H9 (cell line): ENCODE data around the gene PATL1. TPM values are rescaled to one million over a fixed set of nuclear protein-coding genes. Genes with fewer than 3 reads are reported as not detected.
A peak's percentile ranks its signal among the peaks of the same experiment; 100 is the strongest.

Source experiments
- DNase-seq: peaks from one replicate; pipeline ENCODE4 v3.0.0-alpha.2; 2017
- H2AFZ ChIP-seq: one replicate; pipeline ENCODE4 v1.6.1; 2013; ENCODE audit warnings: mild to moderate bottlenecking, low read length, control low read depth, moderate library complexity
- H2AK5ac ChIP-seq: 2 replicates; pipeline ENCODE4 v1.6.1; 2013; ENCODE audit warnings: low read length, control low read depth, mixed read lengths; ENCODE audit not compliant: insufficient read length
- H2BK120ac ChIP-seq: one replicate; pipeline ENCODE4 v1.6.1; 2013; ENCODE audit warnings: low read depth, mild to moderate bottlenecking, low read length, control low read depth, inconsistent platforms; ENCODE audit not compliant: poor library complexity, severe bottlenecking
- H2BK12ac ChIP-seq: 2 replicates; pipeline ENCODE4 v1.6.1; 2013; ENCODE audit warnings: low read length, control low read depth, mixed read lengths, low read depth; ENCODE audit not compliant: insufficient read length
- H2BK15ac ChIP-seq: 2 replicates; pipeline ENCODE4 v1.6.1; 2013; ENCODE audit warnings: low read depth, low read length, control low read depth
- H2BK20ac ChIP-seq: one replicate; pipeline ENCODE4 v1.6.1; 2013; ENCODE audit warnings: low read depth, mild to moderate bottlenecking, low read length, control low read depth, inconsistent platforms; ENCODE audit not compliant: poor library complexity, severe bottlenecking
- H2BK5ac ChIP-seq: 2 replicates; pipeline ENCODE4 v1.6.1; 2013; ENCODE audit warnings: low read length, control low read depth, mixed read lengths; ENCODE audit not compliant: insufficient read length
- H3K14ac ChIP-seq: 2 replicates; pipeline ENCODE4 v1.6.1; 2013; ENCODE audit warnings: low read length, control low read depth; ENCODE audit not compliant: insufficient read depth
- H3K18ac ChIP-seq: 2 replicates; pipeline ENCODE4 v1.6.1; 2013; ENCODE audit warnings: low read depth, mild to moderate bottlenecking, mixed read lengths, low read length, control low read depth; ENCODE audit not compliant: insufficient read length
- H3K23ac ChIP-seq: 2 replicates; pipeline ENCODE4 v1.6.1; 2013; ENCODE audit warnings: low read length, control low read depth, mixed read lengths, low read depth; ENCODE audit not compliant: insufficient read length
- H3K23me2 ChIP-seq: 2 replicates; pipeline ENCODE4 v1.6.1; 2013; ENCODE audit warnings: low read depth, mild to moderate bottlenecking, mixed read lengths, low read length, control low read depth; ENCODE audit not compliant: insufficient read length, poor library complexity, severe bottlenecking
- H3K27ac ChIP-seq: 2 replicates; pipeline ENCODE4 v1.5.1; 2013; ENCODE audit warnings: low read length, control low read depth, mixed read lengths, low read depth; ENCODE audit not compliant: insufficient read length
- H3K27me3 ChIP-seq: 2 replicates; pipeline ENCODE4 v1.6.1; 2013; ENCODE audit warnings: low read length, control low read depth, inconsistent platforms; ENCODE audit not compliant: insufficient read depth
- H3K4ac ChIP-seq: 2 replicates; pipeline ENCODE4 v1.6.1; 2013; ENCODE audit warnings: low read depth, mild to moderate bottlenecking, control low read depth, inconsistent platforms, low read length, moderate library complexity
- H3K4me1 ChIP-seq: 2 replicates; pipeline ENCODE4 v1.6.1; 2013; ENCODE audit warnings: low read length, control low read depth, inconsistent platforms; ENCODE audit not compliant: insufficient read depth
- H3K4me2 ChIP-seq: 2 replicates; pipeline ENCODE4 v1.6.1; 2013; ENCODE audit warnings: low read length, control low read depth, mixed read lengths; ENCODE audit not compliant: insufficient read length, insufficient read depth
- H3K56ac ChIP-seq: 2 replicates; pipeline ENCODE4 v1.6.1; 2013; ENCODE audit warnings: low read depth, mild to moderate bottlenecking, mixed read lengths, low read length, control low read depth; ENCODE audit not compliant: insufficient read length
- H3K79me1 ChIP-seq: 2 replicates; pipeline ENCODE4 v1.6.1; 2013; ENCODE audit warnings: low read depth, mild to moderate bottlenecking, moderate library complexity, low read length, control low read depth, inconsistent platforms; ENCODE audit not compliant: insufficient read depth, poor library complexity, severe bottlenecking
- H3K79me2 ChIP-seq: 2 replicates; pipeline ENCODE4 v1.6.1; 2013; ENCODE audit warnings: low read length, control low read depth, inconsistent platforms; ENCODE audit not compliant: insufficient read depth
- H3K9ac ChIP-seq: 2 replicates; pipeline ENCODE4 v1.6.1; 2013; ENCODE audit warnings: low read length, control low read depth, mixed read lengths; ENCODE audit not compliant: insufficient read length; ENCODE audit errors: extremely low read depth
- H3K9me3 ChIP-seq: one replicate; pipeline ENCODE4 v1.6.1; 2013; ENCODE audit warnings: low read depth, low read length, inconsistent platforms; ENCODE audit not compliant: control insufficient read depth
- H3T11ph ChIP-seq: one replicate; pipeline ENCODE4 v1.6.1; 2013; ENCODE audit warnings: mild to moderate bottlenecking, low read length, control low read depth, inconsistent platforms
- H4K20me1 ChIP-seq: one replicate; pipeline ENCODE4 v1.6.1; 2013; ENCODE audit not compliant: control insufficient read depth, insufficient read length, insufficient read depth
- H4K5ac ChIP-seq: 2 replicates; pipeline ENCODE4 v1.6.1; 2013; ENCODE audit warnings: low read depth, mild to moderate bottlenecking, mixed read lengths, low read length, control low read depth; ENCODE audit not compliant: insufficient read length
- H4K8ac ChIP-seq: replicated peaks from 2 replicates; pipeline ENCODE4 v1.6.1; 2013; ENCODE audit warnings: low read length, control low read depth, mixed read lengths, low read depth; ENCODE audit not compliant: insufficient read length
- H4K91ac ChIP-seq: 2 replicates; pipeline ENCODE4 v1.6.1; 2013; ENCODE audit warnings: low read depth, mild to moderate bottlenecking, moderate library complexity, mixed read lengths, low read length, control low read depth; ENCODE audit not compliant: insufficient read length
- H3K27ac Mint-ChIP-seq, 3 experiments: 2 replicates in 2 of 3; 3 replicates in 1 of 3; pipeline ENCODE4 v1.8.0; 2020 to 2021; ENCODE audit warnings: mixed read lengths in 3 of 3, mild to moderate bottlenecking in 1 of 3, moderate library complexity in 1 of 3
- H3K27me3 Mint-ChIP-seq: 2 replicates; pipeline ENCODE4 v1.8.0; 2021; ENCODE audit warnings: low read depth, mild to moderate bottlenecking, moderate library complexity, mixed read lengths
- H3K36me3 Mint-ChIP-seq, 3 experiments: 2 replicates in 2 of 3; 3 replicates in 1 of 3; pipeline ENCODE4 v1.8.0; 2020 to 2021; ENCODE audit warnings: low read depth in 3 of 3, mixed read lengths in 3 of 3; ENCODE audit not compliant: insufficient read depth in 1 of 3
- H3K4me1 Mint-ChIP-seq, 2 experiments: 2 replicates each; pipeline ENCODE4 v1.8.0; 2020; ENCODE audit warnings: mixed read lengths in 2 of 2
- H3K4me3 Mint-ChIP-seq, 2 experiments: 2 replicates in 1 of 2; 3 replicates in 1 of 2; pipeline ENCODE4 v1.8.0; 2020 to 2021; ENCODE audit warnings: mild to moderate bottlenecking in 2 of 2, mixed read lengths in 2 of 2, moderate library complexity in 1 of 2
- H3K9me3 Mint-ChIP-seq, 2 experiments: 2 replicates in 1 of 2; 3 replicates in 1 of 2; pipeline ENCODE4 v1.8.0; 2020; ENCODE audit warnings: mild to moderate bottlenecking in 2 of 2, mixed read lengths in 2 of 2, moderate library complexity in 1 of 2
- WGBS: extraction: QIAGEN DNeasy Blood & Tissue Kit; methylation state at CpG from one replicate; pipeline ENCODE4 v1.1.7; 2013; ENCODE audit warnings: missing lambda C conversion rate, low lambda C conversion rate, mixed read lengths; ENCODE audit not compliant: insufficient read length; ENCODE audit errors: extremely low coverage; 5-methylcytosine and 5-hydroxymethylcytosine counted together
- total RNA-seq: library from RNA; stranded (reverse); gene quantifications from 2 replicates; pipeline ENCODE4 v1.2.1, GENCODE V29; 2021
- TF ChIP-seq, protein P1 (sequence below): fragments of 200-600 bp; sonication (generic); conservative IDR thresholded peaks from 3 replicates; pipeline ENCODE4 v1.8.0; 2021; ENCODE audit warnings: antibody characterized with exemption, mild to moderate bottlenecking

The PATL1 gene
- total RNA-seq, 1 experiment from 2014 or later = 31.4 TPM

DNA sequence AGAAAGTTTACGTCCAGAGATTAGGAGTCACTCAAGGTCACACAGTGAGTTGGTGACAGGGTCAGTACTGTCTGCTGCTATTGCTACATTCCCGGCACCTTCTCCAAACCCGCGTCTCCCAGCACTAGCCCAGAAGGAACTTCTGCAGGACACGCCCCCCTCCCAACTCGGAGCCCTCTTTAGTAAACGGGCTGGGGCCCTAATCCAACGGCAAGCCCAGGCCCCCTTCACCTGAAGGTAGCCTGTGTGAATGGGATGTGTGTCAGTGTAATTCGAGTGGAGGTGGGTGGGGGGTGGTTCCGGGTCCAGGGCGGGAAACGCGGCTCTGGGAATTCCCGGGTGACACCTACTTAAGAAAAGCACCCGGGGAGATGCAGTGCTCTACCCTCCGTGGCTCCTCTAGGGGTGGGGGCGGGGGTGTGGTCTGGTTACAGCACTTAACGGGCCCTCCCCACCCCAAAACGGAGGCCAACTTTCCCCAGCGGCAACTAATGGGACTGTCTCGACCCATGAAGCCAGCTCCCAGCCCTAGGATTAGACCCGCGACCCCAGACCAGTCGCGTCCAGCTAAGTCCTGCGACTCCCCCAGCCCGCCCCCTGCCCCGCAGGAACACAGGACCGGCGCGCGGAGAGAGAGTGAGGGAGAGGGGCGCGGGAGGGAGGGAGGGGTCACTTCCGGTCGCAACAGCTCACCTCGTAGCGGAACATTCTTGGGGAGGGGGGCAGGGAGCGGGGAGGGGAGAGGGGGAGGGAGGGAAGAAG lies 468 bp downstream of the PATL1 start:
- H3K9me3 Mint-ChIP-seq = no peaks in the 10 kb centered on the region; a peak in 2 of 5 replicates
- 0 out of 2 replicates have a peak overlapping the region, but pooled peaks have one; percentile 34 for H3K14ac ChIP-seq
- H2BK120ac ChIP-seq = no peak overlapping the region
- peaks cover 10% of the 10 kb centered on the region for H3K23me2 ChIP-seq
- H2BK5ac ChIP-seq = no peak overlapping the region
- peak overlapping the region; percentile 79 for H3K9ac ChIP-seq
- peak; percentile 71 for DNase-seq
- no peak overlapping the region for H2AFZ ChIP-seq
- no peak overlapping the region for H3K23ac ChIP-seq
- H3K4ac ChIP-seq = no peak overlapping the region
- no peaks in the 10 kb centered on the region for H3K79me1 ChIP-seq
- H3T11ph ChIP-seq = no peak overlapping the region
- peak overlapping the region; percentile 83 for H3K4me2 ChIP-seq
- no peaks in the 10 kb centered on the region for H3K27me3 ChIP-seq
- H3K27me3 Mint-ChIP-seq = no peaks in the 10 kb centered on the region; the same call in 1 of the 2 replicates
- peaks cover 2% of the 10 kb centered on the region; the same call in 1 of the 2 replicates for H3K79me2 ChIP-seq
- H4K8ac ChIP-seq = no peak overlapping the region
- peaks cover 16 to 18% of the 10 kb centered on the region in 2 experiments for H3K4me1 Mint-ChIP-seq
- H4K91ac ChIP-seq = no peak overlapping the region
- no peak overlapping the region for H2BK20ac ChIP-seq
- peak overlapping the region; percentile 92 to 97 (median 97) for H3K27ac Mint-ChIP-seq
- no peaks in the 10 kb centered on the region for H3K9me3 ChIP-seq
- H3K4me1 ChIP-seq = peaks cover 3% of the 10 kb centered on the region; the same call in 1 of the 2 replicates
- H2AK5ac ChIP-seq = no peak overlapping the region
- peak overlapping the region; percentile 88 to 92 for H3K4me3 Mint-ChIP-seq
- peaks cover 9 to 36% (median 33%) of the 10 kb centered on the region in 3 experiments; a peak in 5 of 7 replicates for H3K36me3 Mint-ChIP-seq
- H3K18ac ChIP-seq = peak overlapping the region; percentile 60
- no peaks in the 10 kb centered on the region for H4K20me1 ChIP-seq
- TF ChIP-seq, protein P1, sequence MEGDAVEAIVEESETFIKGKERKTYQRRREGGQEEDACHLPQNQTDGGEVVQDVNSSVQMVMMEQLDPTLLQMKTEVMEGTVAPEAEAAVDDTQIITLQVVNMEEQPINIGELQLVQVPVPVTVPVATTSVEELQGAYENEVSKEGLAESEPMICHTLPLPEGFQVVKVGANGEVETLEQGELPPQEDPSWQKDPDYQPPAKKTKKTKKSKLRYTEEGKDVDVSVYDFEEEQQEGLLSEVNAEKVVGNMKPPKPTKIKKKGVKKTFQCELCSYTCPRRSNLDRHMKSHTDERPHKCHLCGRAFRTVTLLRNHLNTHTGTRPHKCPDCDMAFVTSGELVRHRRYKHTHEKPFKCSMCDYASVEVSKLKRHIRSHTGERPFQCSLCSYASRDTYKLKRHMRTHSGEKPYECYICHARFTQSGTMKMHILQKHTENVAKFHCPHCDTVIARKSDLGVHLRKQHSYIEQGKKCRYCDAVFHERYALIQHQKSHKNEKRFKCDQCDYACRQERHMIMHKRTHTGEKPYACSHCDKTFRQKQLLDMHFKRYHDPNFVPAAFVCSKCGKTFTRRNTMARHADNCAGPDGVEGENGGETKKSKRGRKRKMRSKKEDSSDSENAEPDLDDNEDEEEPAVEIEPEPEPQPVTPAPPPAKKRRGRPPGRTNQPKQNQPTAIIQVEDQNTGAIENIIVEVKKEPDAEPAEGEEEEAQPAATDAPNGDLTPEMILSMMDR = peak; percentile 38; the same call in 2 of the 3 replicates
- H4K5ac ChIP-seq = no peak overlapping the region
- H2BK12ac ChIP-seq = no peak overlapping the region
- no peak overlapping the region for H3K27ac ChIP-seq
- no CpG with 5 or more reads among the region's 39 CpGs for WGBS
- no peak overlapping the region for H2BK15ac ChIP-seq
- no peak overlapping the region for H3K56ac ChIP-seq
